HUES6 (cell line): ENCODE results near the gene TRPT1.

ENCODE experiments used
- H3K27ac ChIP-seq: 2 replicates; pipeline ENCODE4 v1.7.0; 2013; ENCODE audit warnings: low read depth, mild to moderate bottlenecking, low read length, inconsistent platforms
- H3K27me3 ChIP-seq: 2 replicates; pipeline ENCODE4 v1.6.1; 2013; ENCODE audit warnings: low read length; ENCODE audit not compliant: control insufficient read depth, insufficient read depth
- H3K36me3 ChIP-seq: 2 replicates; pipeline ENCODE4 v1.6.1; 2013; ENCODE audit warnings: low read length; ENCODE audit not compliant: control insufficient read depth, insufficient read depth
- H3K4me1 ChIP-seq: 2 replicates; pipeline ENCODE4 v1.6.1; 2013; ENCODE audit warnings: low read length; ENCODE audit not compliant: control insufficient read depth, insufficient read depth
- H3K4me3 ChIP-seq: 2 replicates; pipeline ENCODE4 v1.5.1; 2013; ENCODE audit warnings: low read depth, low read length
- H3K9ac ChIP-seq: one replicate; pipeline ENCODE4 v1.6.1; 2013; ENCODE audit warnings: mild to moderate bottlenecking, low read length
- H3K9me3 ChIP-seq: 2 replicates; pipeline ENCODE4 v1.6.1; 2013; ENCODE audit warnings: low read depth, low read length; ENCODE audit not compliant: control insufficient read depth, insufficient read depth

TRPT1 gene

GRCh38 chr11:64226507-64227051 lies 593 bp upstream of the TRPT1 start:
- Histone ChIP-seq H3K27ac (peak overlapping the region; percentile 23; the same call in 1 of the 2 replicates), H3K9me3 (no peaks in the 10 kb centered on the region), H3K4me3 (peak overlapping the region; percentile 92), H3K4me1 (peaks cover 19% of the 10 kb centered on the region), H3K27me3 (no peaks in the 10 kb centered on the region), H3K36me3 (peaks cover 19% of the 10 kb centered on the region), H3K9ac (peak overlapping the region; percentile 57)

- no peaks in the 10 kb centered on the region for H3K9me3 ChIP-seq
- H3K27me3 ChIP-seq, result no peaks in the 10 kb centered on the region
- no peak overlapping the region for H3K27ac ChIP-seq
- H3K4me3 ChIP-seq, result peak overlapping the region; percentile 92
- H3K36me3 ChIP-seq, result peaks cover 30% of the 10 kb centered on the region
- H3K9ac ChIP-seq, result peak overlapping the region; percentile 83
- H3K4me1 ChIP-seq, result peaks cover 19% of the 10 kb centered on the region
Observed at GRCh38 chr11:64224891-64225607, 937 bp downstream of the TRPT1 start.

GRCh38 chr11:64224151-64224890 lies 1.7 kb downstream of the TRPT1 start:
- Histone ChIP-seq H3K9ac (peak overlapping the region; percentile 11), H3K4me1 (peaks cover 13% of the 10 kb centered on the region), H3K4me3 (0 out of 2 replicates have a peak overlapping the region, but pooled peaks have one; percentile 17), H3K27me3 (no peaks in the 10 kb centered on the region), H3K36me3 (peaks cover 37% of the 10 kb centered on the region), H3K9me3 (no peaks in the 10 kb centered on the region), H3K27ac (no peak overlapping the region)

GRCh38 chr11:64223001-64223651 lies 2.9 kb downstream of the TRPT1 start:
- H3K27ac ChIP-seq, result no peak overlapping the region
- no peaks in the 10 kb centered on the region for H3K27me3 ChIP-seq
- peaks cover 13% of the 10 kb centered on the region for H3K4me1 ChIP-seq
- no peaks in the 10 kb centered on the region for H3K9me3 ChIP-seq
- peaks cover 40% of the 10 kb centered on the region for H3K36me3 ChIP-seq
- H3K9ac ChIP-seq, result no peak overlapping the region
- H3K4me3 ChIP-seq, result no peak overlapping the region

- Histone ChIP-seq H3K9ac (no peak overlapping the region), H3K36me3 (peaks cover 40% of the 10 kb centered on the region), H3K27ac (no peak overlapping the region), H3K4me1 (peaks cover 13% of the 10 kb centered on the region), H3K27me3 (no peaks in the 10 kb centered on the region), H3K4me3 (no peak overlapping the region), H3K9me3 (no peaks in the 10 kb centered on the region)
Observed at GRCh38 chr11:64222651-64223000, 3.4 kb downstream of the TRPT1 start.

- no peaks in the 10 kb centered on the region for H3K9me3 ChIP-seq
- no peak overlapping the region for H3K4me3 ChIP-seq
- no peak overlapping the region for H3K27ac ChIP-seq
- H3K4me1 ChIP-seq, result peaks cover 3% of the 10 kb centered on the region; the same call in 1 of the 2 replicates
- H3K9ac ChIP-seq, result no peak overlapping the region
- peaks cover 40% of the 10 kb centered on the region for H3K36me3 ChIP-seq
- H3K27me3 ChIP-seq, result no peaks in the 10 kb centered on the region
Observed at GRCh38 chr11:64220798-64221197, 5.2 kb downstream of the TRPT1 start.

- Histone ChIP-seq H3K9me3 (no peaks in the 10 kb centered on the region), H3K27ac (no peak overlapping the region), H3K9ac (no peak overlapping the region), H3K4me3 (no peak overlapping the region), H3K4me1 (peaks cover 2% of the 10 kb centered on the region; the same call in 1 of the 2 replicates), H3K36me3 (peaks cover 40% of the 10 kb centered on the region), H3K27me3 (no peaks in the 10 kb centered on the region)
Observed at GRCh38 chr11:64220271-64220670, 5.7 kb downstream of the TRPT1 start.

- Histone ChIP-seq H3K4me1 (no peaks in the 10 kb centered on the region), H3K9me3 (no peaks in the 10 kb centered on the region), H3K27ac (no peak overlapping the region), H3K36me3 (peaks cover 45% of the 10 kb centered on the region), H3K4me3 (no peak overlapping the region), H3K9ac (no peak overlapping the region), H3K27me3 (no peaks in the 10 kb centered on the region)
Observed at GRCh38 chr11:64219755-64220154, 6.2 kb downstream of the TRPT1 start.

GRCh38 chr11:64219354-64219684 lies 6.7 kb downstream of the TRPT1 start:
- Histone ChIP-seq H3K36me3 (peaks cover 42% of the 10 kb centered on the region), H3K27ac (no peak overlapping the region), H3K9me3 (no peaks in the 10 kb centered on the region)

GRCh38 chr11:64218628-64219353 lies 7.2 kb downstream of the TRPT1 start:
- Histone ChIP-seq H3K4me1 (no peaks in the 10 kb centered on the region), H3K9me3 (no peaks in the 10 kb centered on the region), H3K27ac (no peak overlapping the region), H3K4me3 (no peak overlapping the region), H3K9ac (no peak overlapping the region), H3K27me3 (no peaks in the 10 kb centered on the region), H3K36me3 (peaks cover 37% of the 10 kb centered on the region)

More at GRCh38 chr11:64219354-64219684, 6.7 kb downstream of the TRPT1 start:
- no peak overlapping the region for H3K4me3 ChIP-seq
- no peaks in the 10 kb centered on the region for H3K27me3 ChIP-seq
- H3K9ac ChIP-seq, result no peak overlapping the region
- H3K4me1 ChIP-seq, result no peaks in the 10 kb centered on the region
